Colonic mucosa (tissue), 4 donors: ENCODE measurements around the gene GNB1L. TPM values are rescaled to one million over a fixed set of nuclear protein-coding genes. Genes with fewer than 3 reads are reported as not detected.

ENCODE experiments used
- DNase-seq: peaks from one replicate; pipeline ENCODE4 v3.0.0-alpha.2; 2020
- H3K27ac ChIP-seq: fragments of 200-600 bp; one replicate; pipeline ENCODE4 v1.8.0; 2021
- H3K27me3 ChIP-seq: fragments of 200-600 bp; one replicate; pipeline ENCODE4 v1.8.0; 2021
- H3K36me3 ChIP-seq: fragments of 200-600 bp; one replicate; pipeline ENCODE4 v1.8.0; 2021
- H3K4me1 ChIP-seq: fragments of 200-600 bp; one replicate; pipeline ENCODE4 v1.8.0; 2021; ENCODE audit warnings: mild to moderate bottlenecking
- H3K4me3 ChIP-seq: fragments of 200-600 bp; one replicate; pipeline ENCODE4 v1.8.0; 2021
- H3K9ac ChIP-seq, 2 donors: one replicate each; pipeline ENCODE4 v1.7.0; 2013; ENCODE audit warnings: control low read depth in 2 of 2, low read depth in 2 of 2, low read length in 2 of 2
- H3K9me3 ChIP-seq: fragments of 200-600 bp; one replicate; pipeline ENCODE4 v1.8.0; 2021
- CTCF ChIP-seq: fragments of 200-600 bp; IDR thresholded peaks from one replicate; pipeline ENCODE4 v1.8.0; 2022; ENCODE audit warnings: antibody characterized with exemption, mild to moderate bottlenecking
- intact Hi-C: fragments of 100-400 bp; cut with DNase I; formaldehyde crosslinking; loops from one replicate; pipeline ENCODE4 v1.14.1; 2022
- total RNA-seq, 2 donors: library from RNA; stranded (reverse); fragmentation: NEBNext Ultra II Directional in 1 of 2; extraction: Animal tissue kit (Norgen Biotek cat#: 25700) in 1 of 2; gene quantifications; one replicate each; pipeline ENCODE4 v1.2.1, GENCODE V29; 2021
- donor health status: healthy.
- donor health status: DM: no; HTN: no; CAD: no.
- donor health status: DM: no; HTN: no; CAD: no.

The GNB1L gene
- total RNA-seq, 2 donors from 2014 or later: 4.4 to 10.2 TPM

- DNase-seq: peak; percentile 60
- no peak overlapping the region for H3K27ac ChIP-seq
- intact Hi-C loops: no loop called here
- no peaks in the 10 kb centered on the region for H3K36me3 ChIP-seq
- H3K4me3 ChIP-seq: peak overlapping the region; percentile 9
- H3K27me3 ChIP-seq: peaks cover 83% of the 10 kb centered on the region
- H3K4me1 ChIP-seq: peaks cover 5% of the 10 kb centered on the region
- H3K9me3 ChIP-seq: no peaks in the 10 kb centered on the region
- H3K9ac ChIP-seq: no peak overlapping the region
- TF ChIP-seq CTCF: no peak
These were observed 87.9 kb downstream of the GNB1L start for GRCh38 chr22:19766511-19767426.

GRCh38 chr22:19766240-19766510 is 88.5 kb downstream of the GNB1L start:
- H3K27me3 ChIP-seq: peaks cover 89% of the 10 kb centered on the region
- peaks cover 5% of the 10 kb centered on the region for H3K4me1 ChIP-seq
- H3K9ac ChIP-seq: no peak overlapping the region
- no peak for TF ChIP-seq CTCF
- no peak overlapping the region for H3K27ac ChIP-seq
- no peak for DNase-seq
- H3K36me3 ChIP-seq: no peaks in the 10 kb centered on the region
- intact Hi-C loops: no loop called here
- H3K4me3 ChIP-seq: peak overlapping the region; percentile 9
- no peaks in the 10 kb centered on the region for H3K9me3 ChIP-seq

GRCh38 chr22:19765477-19766239 is 89.0 kb downstream of the GNB1L start:
- no peak for TF ChIP-seq CTCF
- H3K4me3 ChIP-seq: peak overlapping the region; percentile 9
- no peaks in the 10 kb centered on the region for H3K36me3 ChIP-seq
- H3K9me3 ChIP-seq: no peaks in the 10 kb centered on the region
- peaks cover 87% of the 10 kb centered on the region for H3K27me3 ChIP-seq
- intact Hi-C loops: no loop called here
- DNase-seq: no peak
- H3K27ac ChIP-seq: no peak overlapping the region
- H3K4me1 ChIP-seq: peaks cover 5% of the 10 kb centered on the region
- no peak overlapping the region for H3K9ac ChIP-seq

GRCh38 chr22:19764636-19765476 is 89.8 kb downstream of the GNB1L start:
- no peak for TF ChIP-seq CTCF
- DNase-seq: no peak
- Histone ChIP-seq H3K27me3 (peaks cover 85% of the 10 kb centered on the region), H3K36me3 (no peaks in the 10 kb centered on the region), H3K9ac (no peak overlapping the region), H3K4me1 (peaks cover 5% of the 10 kb centered on the region), H3K9me3 (no peaks in the 10 kb centered on the region), H3K27ac (no peak overlapping the region), H3K4me3 (no peak overlapping the region)
- intact Hi-C loops: no loop called here

- no peak for DNase-seq
- H3K27me3 ChIP-seq: peaks cover 85% of the 10 kb centered on the region
- H3K9ac ChIP-seq: no peak overlapping the region
- no peak for TF ChIP-seq CTCF
- intact Hi-C loops: no loop called here
- no peaks in the 10 kb centered on the region for H3K9me3 ChIP-seq
- H3K4me1 ChIP-seq: peaks cover 5% of the 10 kb centered on the region
- H3K4me3 ChIP-seq: no peak overlapping the region
- no peaks in the 10 kb centered on the region for H3K36me3 ChIP-seq
- H3K27ac ChIP-seq: no peak overlapping the region
These were observed 90.4 kb downstream of the GNB1L start for GRCh38 chr22:19764299-19764593.
